H9 (cell line): ENCODE measurements around the gene ZNF839. TPM values are rescaled to one million over a fixed set of nuclear protein-coding genes. Genes with fewer than 3 reads are reported as not detected.

Source experiments
- DNase-seq: peaks from one replicate; pipeline ENCODE4 v3.0.0-alpha.2; 2017
- H2AFZ ChIP-seq: one replicate; pipeline ENCODE4 v1.6.1; 2013; ENCODE audit warnings: mild to moderate bottlenecking, low read length, control low read depth, moderate library complexity
- H2AK5ac ChIP-seq: 2 replicates; pipeline ENCODE4 v1.6.1; 2013; ENCODE audit warnings: low read length, control low read depth, mixed read lengths; ENCODE audit not compliant: insufficient read length
- H2BK120ac ChIP-seq: one replicate; pipeline ENCODE4 v1.6.1; 2013; ENCODE audit warnings: low read depth, mild to moderate bottlenecking, low read length, control low read depth, inconsistent platforms; ENCODE audit not compliant: poor library complexity, severe bottlenecking
- H2BK12ac ChIP-seq: 2 replicates; pipeline ENCODE4 v1.6.1; 2013; ENCODE audit warnings: low read length, control low read depth, mixed read lengths, low read depth; ENCODE audit not compliant: insufficient read length
- H2BK15ac ChIP-seq: 2 replicates; pipeline ENCODE4 v1.6.1; 2013; ENCODE audit warnings: low read depth, low read length, control low read depth
- H2BK20ac ChIP-seq: one replicate; pipeline ENCODE4 v1.6.1; 2013; ENCODE audit warnings: low read depth, mild to moderate bottlenecking, low read length, control low read depth, inconsistent platforms; ENCODE audit not compliant: poor library complexity, severe bottlenecking
- H2BK5ac ChIP-seq: 2 replicates; pipeline ENCODE4 v1.6.1; 2013; ENCODE audit warnings: low read length, control low read depth, mixed read lengths; ENCODE audit not compliant: insufficient read length
- H3K14ac ChIP-seq: 2 replicates; pipeline ENCODE4 v1.6.1; 2013; ENCODE audit warnings: low read length, control low read depth; ENCODE audit not compliant: insufficient read depth
- H3K18ac ChIP-seq: 2 replicates; pipeline ENCODE4 v1.6.1; 2013; ENCODE audit warnings: low read depth, mild to moderate bottlenecking, mixed read lengths, low read length, control low read depth; ENCODE audit not compliant: insufficient read length
- H3K23ac ChIP-seq: 2 replicates; pipeline ENCODE4 v1.6.1; 2013; ENCODE audit warnings: low read length, control low read depth, mixed read lengths, low read depth; ENCODE audit not compliant: insufficient read length
- H3K23me2 ChIP-seq: 2 replicates; pipeline ENCODE4 v1.6.1; 2013; ENCODE audit warnings: low read depth, mild to moderate bottlenecking, mixed read lengths, low read length, control low read depth; ENCODE audit not compliant: insufficient read length, poor library complexity, severe bottlenecking
- H3K27ac ChIP-seq: 2 replicates; pipeline ENCODE4 v1.5.1; 2013; ENCODE audit warnings: low read length, control low read depth, mixed read lengths, low read depth; ENCODE audit not compliant: insufficient read length
- H3K27me3 ChIP-seq: 2 replicates; pipeline ENCODE4 v1.6.1; 2013; ENCODE audit warnings: low read length, control low read depth, inconsistent platforms; ENCODE audit not compliant: insufficient read depth
- H3K4ac ChIP-seq: 2 replicates; pipeline ENCODE4 v1.6.1; 2013; ENCODE audit warnings: low read depth, mild to moderate bottlenecking, control low read depth, inconsistent platforms, low read length, moderate library complexity
- H3K4me1 ChIP-seq: 2 replicates; pipeline ENCODE4 v1.6.1; 2013; ENCODE audit warnings: low read length, control low read depth, inconsistent platforms; ENCODE audit not compliant: insufficient read depth
- H3K4me2 ChIP-seq: 2 replicates; pipeline ENCODE4 v1.6.1; 2013; ENCODE audit warnings: low read length, control low read depth, mixed read lengths; ENCODE audit not compliant: insufficient read length, insufficient read depth
- H3K56ac ChIP-seq: 2 replicates; pipeline ENCODE4 v1.6.1; 2013; ENCODE audit warnings: low read depth, mild to moderate bottlenecking, mixed read lengths, low read length, control low read depth; ENCODE audit not compliant: insufficient read length
- H3K79me1 ChIP-seq: 2 replicates; pipeline ENCODE4 v1.6.1; 2013; ENCODE audit warnings: low read depth, mild to moderate bottlenecking, moderate library complexity, low read length, control low read depth, inconsistent platforms; ENCODE audit not compliant: insufficient read depth, poor library complexity, severe bottlenecking
- H3K79me2 ChIP-seq: 2 replicates; pipeline ENCODE4 v1.6.1; 2013; ENCODE audit warnings: low read length, control low read depth, inconsistent platforms; ENCODE audit not compliant: insufficient read depth
- H3K9ac ChIP-seq: 2 replicates; pipeline ENCODE4 v1.6.1; 2013; ENCODE audit warnings: low read length, control low read depth, mixed read lengths; ENCODE audit not compliant: insufficient read length; ENCODE audit errors: extremely low read depth
- H3K9me3 ChIP-seq: one replicate; pipeline ENCODE4 v1.6.1; 2013; ENCODE audit warnings: low read depth, low read length, inconsistent platforms; ENCODE audit not compliant: control insufficient read depth
- H3T11ph ChIP-seq: one replicate; pipeline ENCODE4 v1.6.1; 2013; ENCODE audit warnings: mild to moderate bottlenecking, low read length, control low read depth, inconsistent platforms
- H4K20me1 ChIP-seq: one replicate; pipeline ENCODE4 v1.6.1; 2013; ENCODE audit not compliant: control insufficient read depth, insufficient read length, insufficient read depth
- H4K5ac ChIP-seq: 2 replicates; pipeline ENCODE4 v1.6.1; 2013; ENCODE audit warnings: low read depth, mild to moderate bottlenecking, mixed read lengths, low read length, control low read depth; ENCODE audit not compliant: insufficient read length
- H4K8ac ChIP-seq: replicated peaks from 2 replicates; pipeline ENCODE4 v1.6.1; 2013; ENCODE audit warnings: low read length, control low read depth, mixed read lengths, low read depth; ENCODE audit not compliant: insufficient read length
- H4K91ac ChIP-seq: 2 replicates; pipeline ENCODE4 v1.6.1; 2013; ENCODE audit warnings: low read depth, mild to moderate bottlenecking, moderate library complexity, mixed read lengths, low read length, control low read depth; ENCODE audit not compliant: insufficient read length
- H3K27ac Mint-ChIP-seq, 3 experiments: 2 replicates in 2 of 3; 3 replicates in 1 of 3; pipeline ENCODE4 v1.8.0; 2020 to 2021; ENCODE audit warnings: mixed read lengths in 3 of 3, mild to moderate bottlenecking in 1 of 3, moderate library complexity in 1 of 3
- H3K27me3 Mint-ChIP-seq: 2 replicates; pipeline ENCODE4 v1.8.0; 2021; ENCODE audit warnings: low read depth, mild to moderate bottlenecking, moderate library complexity, mixed read lengths
- H3K36me3 Mint-ChIP-seq, 3 experiments: 2 replicates in 2 of 3; 3 replicates in 1 of 3; pipeline ENCODE4 v1.8.0; 2020 to 2021; ENCODE audit warnings: low read depth in 3 of 3, mixed read lengths in 3 of 3; ENCODE audit not compliant: insufficient read depth in 1 of 3
- H3K4me1 Mint-ChIP-seq, 2 experiments: 2 replicates each; pipeline ENCODE4 v1.8.0; 2020; ENCODE audit warnings: mixed read lengths in 2 of 2
- H3K4me3 Mint-ChIP-seq, 2 experiments: 2 replicates in 1 of 2; 3 replicates in 1 of 2; pipeline ENCODE4 v1.8.0; 2020 to 2021; ENCODE audit warnings: mild to moderate bottlenecking in 2 of 2, mixed read lengths in 2 of 2, moderate library complexity in 1 of 2
- H3K9me3 Mint-ChIP-seq, 2 experiments: 2 replicates in 1 of 2; 3 replicates in 1 of 2; pipeline ENCODE4 v1.8.0; 2020; ENCODE audit warnings: mild to moderate bottlenecking in 2 of 2, mixed read lengths in 2 of 2, moderate library complexity in 1 of 2
- WGBS: extraction: QIAGEN DNeasy Blood & Tissue Kit; methylation state at CpG from one replicate; pipeline ENCODE4 v1.1.7; 2013; ENCODE audit warnings: missing lambda C conversion rate, low lambda C conversion rate, mixed read lengths; ENCODE audit not compliant: insufficient read length; ENCODE audit errors: extremely low coverage; 5-methylcytosine and 5-hydroxymethylcytosine counted together
- total RNA-seq: library from RNA; stranded (reverse); gene quantifications from 2 replicates; pipeline ENCODE4 v1.2.1, GENCODE V29; 2021
- TF ChIP-seq, protein P1 (sequence below): fragments of 200-600 bp; sonication (generic); conservative IDR thresholded peaks from 3 replicates; pipeline ENCODE4 v1.8.0; 2021; ENCODE audit warnings: antibody characterized with exemption, mild to moderate bottlenecking

ZNF839 gene
- total RNA-seq, 1 experiment from 2014 or later: 9.4 TPM

DNA sequence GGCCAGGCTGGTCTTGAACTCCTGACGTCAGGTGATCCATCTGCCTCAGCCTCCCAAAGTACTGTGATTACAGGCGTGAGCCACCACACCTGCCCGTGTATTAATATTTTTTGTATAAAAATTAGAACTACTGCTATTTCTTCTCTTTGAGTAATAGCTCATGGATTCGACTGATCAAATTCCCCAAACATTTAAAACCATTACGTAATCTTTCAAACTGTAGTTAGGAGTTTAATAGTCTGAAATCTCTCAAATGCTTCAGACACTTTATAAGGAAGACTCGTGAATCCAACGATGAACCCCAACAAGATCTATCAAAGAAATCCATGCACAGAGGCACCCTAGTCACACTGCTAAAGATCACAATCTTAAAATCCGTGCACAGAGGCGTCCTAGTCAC is 59.3 kb downstream of the ZNF839 start:
- Histone ChIP-seq H3K4me2 (no peak overlapping the region), H2BK12ac (no peak overlapping the region), H2BK120ac (no peak overlapping the region), H3K4me1 (no peaks in the 10 kb centered on the region), H3K9ac (no peak overlapping the region), H2BK15ac (no peak overlapping the region), H3K56ac (no peak overlapping the region), H3K9me3 (no peaks in the 10 kb centered on the region), H3K79me2 (no peaks in the 10 kb centered on the region), H3T11ph (no peak overlapping the region), H2BK20ac (no peak overlapping the region), H3K23ac (no peak overlapping the region), H4K20me1 (no peaks in the 10 kb centered on the region), H3K79me1 (no peaks in the 10 kb centered on the region), H4K8ac (no peak overlapping the region), H3K27me3 (no peaks in the 10 kb centered on the region), H3K14ac (no peak overlapping the region), H4K91ac (no peak overlapping the region), H3K27ac (no peak overlapping the region), H2BK5ac (no peak overlapping the region), H4K5ac (no peak overlapping the region), H3K23me2 (no peaks in the 10 kb centered on the region), H2AK5ac (no peak overlapping the region), H3K18ac (no peak overlapping the region), H3K4ac (no peak overlapping the region), H2AFZ (no peak overlapping the region)
- Mint-ChIP-seq H3K27me3 (no peaks in the 10 kb centered on the region), H3K4me3 (no peak overlapping the region), H3K36me3 (peaks cover 0 to 28% (median 2%) of the 10 kb centered on the region in 3 experiments; a peak in 4 of 7 replicates), H3K27ac (peak overlapping the region in 1 of 3 experiments; percentile 3; a peak in 1 of 7 replicates), H3K4me1 (0 out of 4 replicates have a peak, but pooled peaks cover 0 to 2% of the 10 kb centered on the region in 2 experiments), H3K9me3 (no peaks in the 10 kb centered on the region)
- TF ChIP-seq, protein P1, sequence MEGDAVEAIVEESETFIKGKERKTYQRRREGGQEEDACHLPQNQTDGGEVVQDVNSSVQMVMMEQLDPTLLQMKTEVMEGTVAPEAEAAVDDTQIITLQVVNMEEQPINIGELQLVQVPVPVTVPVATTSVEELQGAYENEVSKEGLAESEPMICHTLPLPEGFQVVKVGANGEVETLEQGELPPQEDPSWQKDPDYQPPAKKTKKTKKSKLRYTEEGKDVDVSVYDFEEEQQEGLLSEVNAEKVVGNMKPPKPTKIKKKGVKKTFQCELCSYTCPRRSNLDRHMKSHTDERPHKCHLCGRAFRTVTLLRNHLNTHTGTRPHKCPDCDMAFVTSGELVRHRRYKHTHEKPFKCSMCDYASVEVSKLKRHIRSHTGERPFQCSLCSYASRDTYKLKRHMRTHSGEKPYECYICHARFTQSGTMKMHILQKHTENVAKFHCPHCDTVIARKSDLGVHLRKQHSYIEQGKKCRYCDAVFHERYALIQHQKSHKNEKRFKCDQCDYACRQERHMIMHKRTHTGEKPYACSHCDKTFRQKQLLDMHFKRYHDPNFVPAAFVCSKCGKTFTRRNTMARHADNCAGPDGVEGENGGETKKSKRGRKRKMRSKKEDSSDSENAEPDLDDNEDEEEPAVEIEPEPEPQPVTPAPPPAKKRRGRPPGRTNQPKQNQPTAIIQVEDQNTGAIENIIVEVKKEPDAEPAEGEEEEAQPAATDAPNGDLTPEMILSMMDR: no peak
- no CpG with 5 or more reads among the region's 9 CpGs for WGBS
- no peak for DNase-seq
